ENCODE measurements around the gene SH3BP2. TPM values are rescaled to one million over a fixed set of nuclear protein-coding genes. Genes with fewer than 3 reads are reported as not detected.

The SH3BP2 gene
- total RNA-seq, 3 donors from 2014 or later: 40.5 to 74.8 (median 59.3) TPM

DNA sequence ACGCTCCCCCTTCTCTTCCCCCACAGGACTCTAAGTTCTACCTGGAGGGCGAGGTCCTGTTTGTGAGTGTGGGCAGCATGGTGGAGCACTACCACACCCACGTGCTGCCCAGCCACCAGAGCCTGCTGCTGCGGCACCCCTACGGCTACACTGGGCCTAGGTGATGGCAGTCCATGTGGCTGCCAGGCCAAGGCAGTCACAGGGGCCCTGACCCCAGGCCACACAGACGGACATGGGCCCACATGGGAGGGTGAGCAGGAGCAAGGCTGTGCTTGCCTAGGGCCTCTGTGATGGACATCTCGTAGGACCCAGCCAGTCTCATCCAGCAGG is 40.8 kb downstream of the SH3BP2 start:
- DNase-seq (ENCODE audit: low spot score in 2 of 2): no peak
- H3K4me3 ChIP-seq: no peak overlapping the region
- H3K4me1 ChIP-seq: no peaks in the 10 kb centered on the region
- peaks cover 10% of the 10 kb centered on the region for H3K36me3 ChIP-seq
- H3K9me3 ChIP-seq: no peaks in the 10 kb centered on the region
- H3K27ac ChIP-seq: no peak overlapping the region
- TF ChIP-seq POLR2AphosphoS5 (IDR thresholded peaks at IDR 0.05) (no peak), POLR2A (IDR thresholded peaks at IDR 0.05) (no peak), CTCF (IDR thresholded peaks at IDR 0.05) (no peak)
- no peaks in the 10 kb centered on the region for H3K27me3 ChIP-seq
- intact Hi-C loops (cut with DNase I; ENCODE audit: low total_unique reads): loop anchor here (10.0 kb wide), 1 partner anchor 819 kb away; no protein-coding TSS in a partner anchor

DNA sequence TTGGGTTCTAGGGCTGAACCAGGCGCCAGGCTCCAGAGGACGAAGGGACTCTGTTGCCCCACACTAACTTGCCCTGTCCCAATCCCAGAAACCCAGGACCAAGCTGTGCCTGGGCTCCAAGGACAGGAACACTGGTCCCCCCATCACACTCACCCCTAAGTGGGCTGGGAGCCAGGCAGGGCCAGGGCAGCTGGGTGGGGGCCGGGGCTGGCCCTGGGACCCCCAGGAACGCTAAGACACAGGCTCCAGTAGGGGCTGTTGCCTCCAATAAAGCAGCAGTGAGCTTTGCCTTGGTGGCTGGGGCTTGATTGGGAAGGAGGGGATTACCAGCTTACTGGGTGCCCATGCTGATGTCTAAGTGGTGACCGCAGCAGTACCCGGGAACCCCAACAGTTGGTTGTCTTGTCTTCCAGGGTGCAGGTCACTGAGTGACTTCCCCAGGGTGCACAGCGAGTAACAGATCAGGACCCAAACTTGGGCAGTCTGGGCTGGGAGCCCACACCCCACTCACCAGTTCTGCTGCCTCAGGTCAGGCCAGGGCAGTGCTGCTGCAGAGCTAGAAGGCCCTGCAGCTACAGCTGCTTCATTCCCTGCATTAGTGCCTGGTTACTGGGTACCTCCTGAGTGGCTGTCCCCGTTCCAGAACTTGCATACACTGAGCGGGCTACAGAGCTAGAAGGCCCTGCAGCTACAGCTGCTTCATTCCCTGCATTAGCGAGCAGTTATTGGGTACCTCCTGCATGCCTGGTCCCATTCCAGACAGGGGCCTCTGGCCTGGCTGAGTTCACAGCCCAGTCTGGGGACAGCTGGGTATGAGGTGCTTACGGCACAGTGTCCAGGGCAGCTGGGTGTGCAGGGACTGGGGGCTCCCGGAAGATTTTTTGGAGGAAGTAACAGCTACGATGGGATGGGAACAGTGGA is 41.4 kb downstream of the SH3BP2 start:
- H3K4me3 ChIP-seq: no peak overlapping the region
- DNase-seq (ENCODE audit: low spot score in 2 of 2): no peak
- no peaks in the 10 kb centered on the region for H3K27me3 ChIP-seq
- H3K4me1 ChIP-seq: no peaks in the 10 kb centered on the region
- no peak overlapping the region for H3K27ac ChIP-seq
- intact Hi-C loops (cut with DNase I; ENCODE audit: low total_unique reads): loop anchor here (10.0 kb wide), 1 partner anchor 819 kb away; no protein-coding TSS in a partner anchor
- TF ChIP-seq POLR2AphosphoS5 (IDR thresholded peaks at IDR 0.05) (no peak), CTCF (IDR thresholded peaks at IDR 0.05) (no peak), POLR2A (IDR thresholded peaks at IDR 0.05) (no peak)
- H3K36me3 ChIP-seq: peaks cover 10% of the 10 kb centered on the region
- no peaks in the 10 kb centered on the region for H3K9me3 ChIP-seq

- Histone ChIP-seq H3K27ac (peak overlapping the region in 1 of 2 donors; percentile 63), H3K36me3 (peaks cover 10% of the 10 kb centered on the region)
- TF ChIP-seq POLR2AphosphoS5 (IDR thresholded peaks at IDR 0.05) (no peak), POLR2A (IDR thresholded peaks at IDR 0.05) (no peak)
Observed at GRCh38 chr4:2835978-2836377, 43.1 kb downstream of the SH3BP2 start.

GRCh38 chr4:2836391-2836859 is 43.5 kb downstream of the SH3BP2 start:
- intact Hi-C loops (cut with DNase I; ENCODE audit: low total_unique reads): loop anchor here (10.0 kb wide), 1 partner anchor 822 kb away; no protein-coding TSS in a partner anchor
- Histone ChIP-seq H3K4me3 (no peak overlapping the region), H3K36me3 (peaks cover 10% of the 10 kb centered on the region), H3K4me1 (no peaks in the 10 kb centered on the region), H3K9me3 (no peaks in the 10 kb centered on the region), H3K27me3 (no peaks in the 10 kb centered on the region), H3K27ac (peak overlapping the region in 1 of 2 donors; percentile 63)
- TF ChIP-seq POLR2AphosphoS5 (IDR thresholded peaks at IDR 0.05) (no peak), CTCF (IDR thresholded peaks at IDR 0.05) (no peak), POLR2A (IDR thresholded peaks at IDR 0.05) (no peak)
- no peak for DNase-seq (ENCODE audit: low spot score in 2 of 2)

More at GRCh38 chr4:2835978-2836377, 43.1 kb downstream of the SH3BP2 start:
- Histone ChIP-seq H3K27me3 (no peaks in the 10 kb centered on the region), H3K4me1 (no peaks in the 10 kb centered on the region), H3K9me3 (no peaks in the 10 kb centered on the region), H3K4me3 (no peak overlapping the region)
- DNase-seq (ENCODE audit: low spot score in 2 of 2): no peak
- intact Hi-C loops (cut with DNase I; ENCODE audit: low total_unique reads): loop anchor here (10.0 kb wide), 1 partner anchor 821 kb away; no protein-coding TSS in a partner anchor

- TF ChIP-seq POLR2A (IDR thresholded peaks at IDR 0.05): no peak
- TF ChIP-seq CTCF (IDR thresholded peaks at IDR 0.05): no peak
- TF ChIP-seq POLR2AphosphoS5 (IDR thresholded peaks at IDR 0.05): no peak
- H3K9me3 ChIP-seq: no peaks in the 10 kb centered on the region
- H3K4me3 ChIP-seq: peak overlapping the region in 1 of 3 donors; percentile 22
- intact Hi-C loops (cut with DNase I; ENCODE audit: low total_unique reads): loop anchor here (10.0 kb wide), 1 partner anchor 823 kb away; no protein-coding TSS in a partner anchor
- no peaks in the 10 kb centered on the region for H3K27me3 ChIP-seq
- no peaks in the 10 kb centered on the region for H3K4me1 ChIP-seq
- H3K36me3 ChIP-seq: peaks cover 5% of the 10 kb centered on the region
- H3K27ac ChIP-seq: peak overlapping the region; percentile 10 to 72
- DNase-seq (ENCODE audit: low spot score in 2 of 2): no peak
Observed at GRCh38 chr4:2837110-2837903, 44.4 kb downstream of the SH3BP2 start.
